Measurements from ENCODE around the gene KCNH1. TPM values are rescaled to one million over a fixed set of nuclear protein-coding genes. Genes with fewer than 3 reads are reported as not detected.

Gene KCNH1
- total RNA-seq, 1 donor from 2014 or later = 0.10 TPM

GRCh38 chr1:210696709-210697108 lies 437.2 kb downstream of the KCNH1 start:
- Mint-ChIP-seq H3K4me3 (ENCODE audit: unreplicated experiment) (no peak overlapping the region), H3K27me3 (ENCODE audit: unreplicated experiment) (peaks cover 5% of the 10 kb centered on the region), H3K4me1 (ENCODE audit: unreplicated experiment) (peaks cover 4% of the 10 kb centered on the region), H3K36me3 (ENCODE audit: low read depth, unreplicated experiment) (no peaks in the 10 kb centered on the region), H3K9me3 (ENCODE audit: unreplicated experiment) (no peaks in the 10 kb centered on the region), H3K27ac (ENCODE audit: unreplicated experiment) (no peak overlapping the region)
- DNase-seq (ENCODE audit: low spot score) = no peak
- no peak for TF ChIP-seq CTCF (IDR thresholded peaks at IDR 0.05; ENCODE audit: unreplicated experiment)

- no peak for DNase-seq (ENCODE audit: low spot score)
- Mint-ChIP-seq H3K27ac (ENCODE audit: unreplicated experiment) (no peak overlapping the region), H3K36me3 (ENCODE audit: low read depth, unreplicated experiment) (no peaks in the 10 kb centered on the region), H3K4me1 (ENCODE audit: unreplicated experiment) (peaks cover 4% of the 10 kb centered on the region), H3K27me3 (ENCODE audit: unreplicated experiment) (peaks cover 8% of the 10 kb centered on the region), H3K4me3 (ENCODE audit: unreplicated experiment) (no peak overlapping the region), H3K9me3 (ENCODE audit: unreplicated experiment) (no peaks in the 10 kb centered on the region)
- TF ChIP-seq CTCF (IDR thresholded peaks at IDR 0.05; ENCODE audit: unreplicated experiment) = no peak
These were observed 438.9 kb downstream of the KCNH1 start for GRCh38 chr1:210695026-210695425.

- Mint-ChIP-seq H3K4me3 (ENCODE audit: unreplicated experiment) (no peak overlapping the region), H3K4me1 (ENCODE audit: unreplicated experiment) (peaks cover 4% of the 10 kb centered on the region), H3K27ac (ENCODE audit: unreplicated experiment) (no peak overlapping the region), H3K36me3 (ENCODE audit: low read depth, unreplicated experiment) (no peaks in the 10 kb centered on the region), H3K27me3 (ENCODE audit: unreplicated experiment) (peaks cover 9% of the 10 kb centered on the region), H3K9me3 (ENCODE audit: unreplicated experiment) (no peaks in the 10 kb centered on the region)
- DNase-seq (ENCODE audit: low spot score) = no peak
- no peak for TF ChIP-seq CTCF (IDR thresholded peaks at IDR 0.05; ENCODE audit: unreplicated experiment)
These were observed 441.2 kb downstream of the KCNH1 start for GRCh38 chr1:210692796-210693195.

GRCh38 chr1:210691039-210691610 lies 442.8 kb downstream of the KCNH1 start:
- peaks cover 4% of the 10 kb centered on the region for H3K4me1 Mint-ChIP-seq (ENCODE audit: unreplicated experiment)
- no peaks in the 10 kb centered on the region for H3K9me3 Mint-ChIP-seq (ENCODE audit: unreplicated experiment)
- no peak overlapping the region for H3K27ac Mint-ChIP-seq (ENCODE audit: unreplicated experiment)
- no peaks in the 10 kb centered on the region for H3K36me3 Mint-ChIP-seq (ENCODE audit: low read depth, unreplicated experiment)
- H3K4me3 Mint-ChIP-seq (ENCODE audit: unreplicated experiment) = no peak overlapping the region
- DNase-seq (ENCODE audit: low spot score) = no peak
- TF ChIP-seq CTCF (IDR thresholded peaks at IDR 0.05; ENCODE audit: unreplicated experiment) = no peak
- H3K27me3 Mint-ChIP-seq (ENCODE audit: unreplicated experiment) = peaks cover 9% of the 10 kb centered on the region

- H3K27ac Mint-ChIP-seq (ENCODE audit: unreplicated experiment) = no peak overlapping the region
- H3K4me3 Mint-ChIP-seq (ENCODE audit: unreplicated experiment) = no peak overlapping the region
- TF ChIP-seq CTCF (IDR thresholded peaks at IDR 0.05; ENCODE audit: unreplicated experiment) = no peak
These were observed 443.7 kb downstream of the KCNH1 start for GRCh38 chr1:210690236-210690635.

More at GRCh38 chr1:210690236-210690635, 443.7 kb downstream of the KCNH1 start:
- Mint-ChIP-seq H3K36me3 (ENCODE audit: low read depth, unreplicated experiment) (no peaks in the 10 kb centered on the region), H3K4me1 (ENCODE audit: unreplicated experiment) (peaks cover 4% of the 10 kb centered on the region), H3K27me3 (ENCODE audit: unreplicated experiment) (peaks cover 9% of the 10 kb centered on the region), H3K9me3 (ENCODE audit: unreplicated experiment) (no peaks in the 10 kb centered on the region)
- no peak for DNase-seq (ENCODE audit: low spot score)

Measured in endothelial cell (in vitro differentiated cells).